ENCODE results near the gene TBC1D22A.

Gene TBC1D22A

DNA sequence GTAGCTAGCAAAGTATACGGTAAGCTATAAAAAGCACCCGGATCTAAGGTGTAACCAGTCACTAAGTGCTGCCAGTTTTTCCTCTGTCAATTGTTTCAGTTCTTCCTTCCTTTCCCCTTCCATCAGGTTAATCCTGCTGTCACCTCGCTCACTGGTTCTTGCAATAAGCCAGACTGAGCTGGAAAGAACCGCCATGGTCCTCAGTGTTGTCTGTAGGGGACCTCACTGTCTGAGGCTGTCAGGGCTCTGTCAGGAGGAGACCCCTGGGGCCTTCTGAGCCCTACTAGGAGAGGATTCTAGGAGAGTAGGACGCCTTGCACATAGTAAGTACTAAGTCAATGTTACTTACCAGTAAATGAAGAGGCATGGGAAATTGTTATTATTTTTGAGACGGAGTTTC lies 1.4 kb upstream of the TBC1D22A start:
- H3K4me3 ChIP-seq (ENCODE audit: low read length) = no peak overlapping the region

DNA sequence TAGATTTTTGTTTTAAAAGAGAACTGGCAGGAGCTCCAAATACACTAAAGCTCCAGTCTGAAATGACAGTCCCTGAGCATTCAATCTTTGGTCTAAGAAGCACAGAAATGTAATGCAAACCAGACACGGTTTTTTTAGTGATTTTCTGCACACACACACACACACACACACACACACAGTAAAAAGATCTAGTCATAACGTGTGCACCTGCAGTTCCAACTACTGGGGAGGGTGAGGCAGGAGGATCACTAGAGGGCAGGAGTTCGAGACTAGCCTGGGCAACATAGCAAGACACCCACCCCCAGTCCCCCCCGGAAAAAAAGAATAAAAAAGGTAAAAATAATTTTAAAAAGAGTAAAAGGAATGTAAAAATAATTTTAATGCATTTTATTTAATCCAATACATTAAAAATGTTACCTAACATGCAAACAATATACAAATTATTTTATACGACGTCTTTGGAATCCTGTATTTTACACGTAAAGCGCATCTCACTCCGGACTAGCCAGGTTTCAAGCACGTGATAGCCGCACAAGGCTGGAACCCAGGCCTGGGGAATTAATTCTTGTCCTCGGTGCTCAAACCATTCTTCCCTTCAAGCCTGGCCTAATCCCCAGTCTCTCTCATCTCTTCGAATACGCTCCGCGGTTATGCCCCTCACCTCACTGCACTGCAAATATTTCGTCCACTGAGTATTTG lies 762 bp upstream of the TBC1D22A start:
- peak overlapping the region; percentile 97 for H3K9ac ChIP-seq (ENCODE audit: low read length)
- peaks cover 50% of the 10 kb centered on the region for H3K79me2 ChIP-seq (ENCODE audit: low read length)
- DNase-seq = no peak
- H3K4me3 ChIP-seq (ENCODE audit: low read length) = peak overlapping the region; percentile 98
- peaks cover 7% of the 10 kb centered on the region; the same call in 1 of the 2 replicates for H3K4me1 ChIP-seq (ENCODE audit: low read length)
- H2AFZ ChIP-seq (ENCODE audit: low read length) = peak overlapping the region; percentile 82
- no peaks in the 10 kb centered on the region; the same call in 1 of the 2 replicates for H3F3A ChIP-seq (ENCODE audit: insufficient read depth, low read length)
- H3K36me3 ChIP-seq (replicated peaks; ENCODE audit: insufficient read depth, low read length) = no peaks in the 10 kb centered on the region
- no peak for TF ChIP-seq EZH2 (optimal IDR thresholded peaks at IDR 0.05; ENCODE audit: low read depth, low read length)
- TF ChIP-seq, protein P1, sequence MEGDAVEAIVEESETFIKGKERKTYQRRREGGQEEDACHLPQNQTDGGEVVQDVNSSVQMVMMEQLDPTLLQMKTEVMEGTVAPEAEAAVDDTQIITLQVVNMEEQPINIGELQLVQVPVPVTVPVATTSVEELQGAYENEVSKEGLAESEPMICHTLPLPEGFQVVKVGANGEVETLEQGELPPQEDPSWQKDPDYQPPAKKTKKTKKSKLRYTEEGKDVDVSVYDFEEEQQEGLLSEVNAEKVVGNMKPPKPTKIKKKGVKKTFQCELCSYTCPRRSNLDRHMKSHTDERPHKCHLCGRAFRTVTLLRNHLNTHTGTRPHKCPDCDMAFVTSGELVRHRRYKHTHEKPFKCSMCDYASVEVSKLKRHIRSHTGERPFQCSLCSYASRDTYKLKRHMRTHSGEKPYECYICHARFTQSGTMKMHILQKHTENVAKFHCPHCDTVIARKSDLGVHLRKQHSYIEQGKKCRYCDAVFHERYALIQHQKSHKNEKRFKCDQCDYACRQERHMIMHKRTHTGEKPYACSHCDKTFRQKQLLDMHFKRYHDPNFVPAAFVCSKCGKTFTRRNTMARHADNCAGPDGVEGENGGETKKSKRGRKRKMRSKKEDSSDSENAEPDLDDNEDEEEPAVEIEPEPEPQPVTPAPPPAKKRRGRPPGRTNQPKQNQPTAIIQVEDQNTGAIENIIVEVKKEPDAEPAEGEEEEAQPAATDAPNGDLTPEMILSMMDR (IDR thresholded peaks at IDR 0.05; ENCODE audit: low read length) = no peak
- no peak for TF ChIP-seq EZH2phosphoT487 (IDR thresholded peaks at IDR 0.05; ENCODE audit: low read length)
- H3K9me3 ChIP-seq (replicated peaks; ENCODE audit: insufficient read depth, low read length) = no peaks in the 10 kb centered on the region
- no peaks in the 10 kb centered on the region for H3K27me3 ChIP-seq (replicated peaks; ENCODE audit: insufficient read depth, low read length)
- no peaks in the 10 kb centered on the region for H3K9me2 ChIP-seq (replicated peaks; ENCODE audit: insufficient read depth, low read length)
- peak overlapping the region; percentile 56 for H3K4me2 ChIP-seq (ENCODE audit: low read depth, low read length)
- no peaks in the 10 kb centered on the region for H4K20me1 ChIP-seq (ENCODE audit: insufficient read depth, low read length)
- H3K27ac ChIP-seq (ENCODE audit: low read length) = peak overlapping the region; percentile 78

More for the DNA sequence above, 1.4 kb upstream of the TBC1D22A start:
- Histone ChIP-seq H3K79me2 (ENCODE audit: low read length) (peaks cover 43% of the 10 kb centered on the region), H3K4me1 (ENCODE audit: low read length) (peaks cover 7% of the 10 kb centered on the region; the same call in 1 of the 2 replicates), H3K9ac (ENCODE audit: low read length) (no peak overlapping the region; the same call in 1 of the 2 replicates), H3K27ac (ENCODE audit: low read length) (no peak overlapping the region), H3F3A (ENCODE audit: insufficient read depth, low read length) (no peaks in the 10 kb centered on the region; the same call in 1 of the 2 replicates), H3K36me3 (replicated peaks; ENCODE audit: insufficient read depth, low read length) (no peaks in the 10 kb centered on the region), H4K20me1 (ENCODE audit: insufficient read depth, low read length) (no peaks in the 10 kb centered on the region), H2AFZ (ENCODE audit: low read length) (no peak overlapping the region), H3K9me3 (replicated peaks; ENCODE audit: insufficient read depth, low read length) (no peaks in the 10 kb centered on the region), H3K27me3 (replicated peaks; ENCODE audit: insufficient read depth, low read length) (no peaks in the 10 kb centered on the region), H3K9me2 (replicated peaks; ENCODE audit: insufficient read depth, low read length) (no peaks in the 10 kb centered on the region), H3K4me2 (ENCODE audit: low read depth, low read length) (peak overlapping the region; percentile 56; the same call in 1 of the 2 replicates)
- TF ChIP-seq EZH2 (optimal IDR thresholded peaks at IDR 0.05; ENCODE audit: low read depth, low read length) (no peak), EZH2phosphoT487 (IDR thresholded peaks at IDR 0.05; ENCODE audit: low read length) (no peak)
- TF ChIP-seq, protein P1 (IDR thresholded peaks at IDR 0.05; ENCODE audit: low read length) = no peak
- no peak for DNase-seq

GRCh38 chr22:46763051-46763705 lies 728 bp downstream of the TBC1D22A start:
- Histone ChIP-seq H3K9me2 (replicated peaks; ENCODE audit: insufficient read depth, low read length) (no peaks in the 10 kb centered on the region), H3K27me3 (replicated peaks; ENCODE audit: insufficient read depth, low read length) (no peaks in the 10 kb centered on the region), H3K27ac (ENCODE audit: low read length) (peak overlapping the region; percentile 78), H3F3A (ENCODE audit: insufficient read depth, low read length) (no peaks in the 10 kb centered on the region; the same call in 1 of the 2 replicates), H3K4me1 (ENCODE audit: low read length) (peaks cover 7% of the 10 kb centered on the region; the same call in 1 of the 2 replicates), H2AFZ (ENCODE audit: low read length) (peak overlapping the region; percentile 67), H3K9me3 (replicated peaks; ENCODE audit: insufficient read depth, low read length) (no peaks in the 10 kb centered on the region), H3K36me3 (replicated peaks; ENCODE audit: insufficient read depth, low read length) (no peaks in the 10 kb centered on the region), H3K4me2 (ENCODE audit: low read depth, low read length) (peak overlapping the region; percentile 84), H3K9ac (ENCODE audit: low read length) (peak overlapping the region; percentile 97), H3K79me2 (ENCODE audit: low read length) (peaks cover 65% of the 10 kb centered on the region), H4K20me1 (ENCODE audit: insufficient read depth, low read length) (0 out of 2 replicates have a peak, but pooled peaks cover 3% of the 10 kb centered on the region), H3K4me3 (ENCODE audit: low read length) (peak overlapping the region; percentile 98)
- TF ChIP-seq EZH2 (optimal IDR thresholded peaks at IDR 0.05; ENCODE audit: low read depth, low read length) (no peak), EZH2phosphoT487 (IDR thresholded peaks at IDR 0.05; ENCODE audit: low read length) (no peak)
- TF ChIP-seq, protein P1 (IDR thresholded peaks at IDR 0.05; ENCODE audit: low read length) = no peak
- peak; percentile 28 for DNase-seq
